ENCODE data around the gene AHDC1. TPM values are rescaled to one million over a fixed set of nuclear protein-coding genes. Genes with fewer than 3 reads are reported as not detected.

The AHDC1 gene
- total RNA-seq, 1 donor from 2014 or later = 23.7 TPM

GRCh38 chr1:27589441-27589840 is 14.5 kb downstream of the AHDC1 start:
- intact Hi-C loops (cut with DNase I) = no loop called here
- H3K27ac ChIP-seq = peak overlapping the region; percentile 41

GRCh38 chr1:27588256-27589232 is 15.4 kb downstream of the AHDC1 start:
- no peaks in the 10 kb centered on the region for H3K27me3 ChIP-seq (ENCODE audit: low read depth)
- no peak for TF ChIP-seq CTCF (IDR thresholded peaks at IDR 0.05)
- H3K27ac ChIP-seq = no peak overlapping the region
- no peak for DNase-seq
- no peak overlapping the region for H3K4me3 ChIP-seq
- intact Hi-C loops (cut with DNase I) = no loop called here
- no peaks in the 10 kb centered on the region for H3K9me3 ChIP-seq
- no peak for ATAC-seq
- peaks cover 51% of the 10 kb centered on the region for H3K4me1 ChIP-seq
- H3K36me3 ChIP-seq = no peaks in the 10 kb centered on the region

More at GRCh38 chr1:27589441-27589840, 14.5 kb downstream of the AHDC1 start:
- H3K36me3 ChIP-seq = no peaks in the 10 kb centered on the region
- H3K4me1 ChIP-seq = peaks cover 55% of the 10 kb centered on the region
- H3K27me3 ChIP-seq (ENCODE audit: low read depth) = no peaks in the 10 kb centered on the region
- ATAC-seq = no peak
- no peak overlapping the region for H3K4me3 ChIP-seq
- DNase-seq = no peak
- no peak for TF ChIP-seq CTCF (IDR thresholded peaks at IDR 0.05)
- H3K9me3 ChIP-seq = no peaks in the 10 kb centered on the region

GRCh38 chr1:27585684-27586083 is 18.3 kb downstream of the AHDC1 start:
- Histone ChIP-seq H3K4me1 (peaks cover 36% of the 10 kb centered on the region), H3K27ac (no peak overlapping the region), H3K36me3 (no peaks in the 10 kb centered on the region), H3K9me3 (no peaks in the 10 kb centered on the region), H3K27me3 (ENCODE audit: low read depth) (no peaks in the 10 kb centered on the region), H3K4me3 (no peak overlapping the region)
- intact Hi-C loops (cut with DNase I) = no loop called here
- DNase-seq (no peak), ATAC-seq (no peak)
- TF ChIP-seq CTCF (IDR thresholded peaks at IDR 0.05) = no peak

GRCh38 chr1:27584453-27584852 is 19.5 kb downstream of the AHDC1 start:
- DNase-seq (no peak), ATAC-seq (no peak)
- peaks cover 24% of the 10 kb centered on the region for H3K4me1 ChIP-seq
- no peak for TF ChIP-seq CTCF (IDR thresholded peaks at IDR 0.05)
- H3K4me3 ChIP-seq = no peak overlapping the region
- intact Hi-C loops (cut with DNase I) = no loop called here
- no peaks in the 10 kb centered on the region for H3K27me3 ChIP-seq (ENCODE audit: low read depth)
- no peaks in the 10 kb centered on the region for H3K9me3 ChIP-seq
- H3K36me3 ChIP-seq = no peaks in the 10 kb centered on the region
- H3K27ac ChIP-seq = no peak overlapping the region

GRCh38 chr1:27583479-27583878 is 20.5 kb downstream of the AHDC1 start:
- Histone ChIP-seq H3K4me3 (no peak overlapping the region), H3K36me3 (no peaks in the 10 kb centered on the region), H3K27ac (no peak overlapping the region), H3K4me1 (peaks cover 14% of the 10 kb centered on the region), H3K27me3 (ENCODE audit: low read depth) (no peaks in the 10 kb centered on the region), H3K9me3 (no peaks in the 10 kb centered on the region)
- intact Hi-C loops (cut with DNase I) = no loop called here
- no peak for DNase-seq
- no peak for ATAC-seq
- no peak for TF ChIP-seq CTCF (IDR thresholded peaks at IDR 0.05)
